GM12891 (cell line): Measurements from ENCODE around the gene TKTL1.

ENCODE experiments used
- DNase-seq: peaks from one replicate; pipeline ENCODE4 v3.0.0; 2011; ENCODE audit warnings: low spot score; ENCODE audit not compliant: insufficient read length
- FAIRE-seq: peaks from 2 replicates; lab custom pipeline; 2011; peaks lifted over from hg19 to GRCh38; lab: Jason Lieb, UNC
- PAX5 ChIP-seq: IDR thresholded peaks from 2 replicates; pipeline ENCODE4 v1.6.1; 2011; ENCODE audit warnings: low read length, moderate library complexity, mild to moderate bottlenecking; ENCODE audit not compliant: insufficient read depth, severe bottlenecking
- POLR2A ChIP-seq: IDR thresholded peaks from 2 replicates; pipeline ENCODE4 v1.6.1; 2011; ENCODE audit warnings: low read depth, low read length, control low read depth
- POLR2AphosphoS5 ChIP-seq: IDR thresholded peaks from 2 replicates; pipeline ENCODE4 v1.6.1; 2011; ENCODE audit warnings: low read depth, low read length, control low read depth
- POU2F2 ChIP-seq: IDR thresholded peaks from 2 replicates; pipeline ENCODE4 v1.6.1; 2011; ENCODE audit warnings: low read depth, mild to moderate bottlenecking, control low read depth, low read length, moderate library complexity
- SPI1 ChIP-seq: IDR thresholded peaks from 2 replicates; pipeline ENCODE4 v1.6.1; 2011; ENCODE audit warnings: low read depth, low read length, control low read depth
- TAF1 ChIP-seq: IDR thresholded peaks from 2 replicates; pipeline ENCODE4 v1.6.1; 2011; ENCODE audit warnings: low read depth, low read length, control low read depth

Gene TKTL1

GRCh38 chrX:154348114-154348531 is 52.5 kb downstream of the TKTL1 start:
- no peak for DNase-seq
- peak; percentile 85 for FAIRE-seq
- TF ChIP-seq TAF1, result no peak
- 0 out of 2 replicates have a peak, but pooled peaks have one; percentile 15 for TF ChIP-seq POLR2AphosphoS5

- DNase-seq (no peak), FAIRE-seq (peak; percentile 58)
- TF ChIP-seq POLR2A (no peak), PAX5 (no peak), SPI1 (no peak), POLR2AphosphoS5 (no peak), POU2F2 (no peak), TAF1 (no peak)
These were observed 53.2 kb downstream of the TKTL1 start for GRCh38 chrX:154348646-154349358.

GRCh38 chrX:154349359-154349935 is 53.9 kb downstream of the TKTL1 start:
- no peak for FAIRE-seq
- DNase-seq, result no peak
- no peak for TF ChIP-seq POLR2A
- TF ChIP-seq POU2F2, result no peak
- TF ChIP-seq SPI1, result no peak
- TF ChIP-seq POLR2AphosphoS5, result no peak
- no peak for TF ChIP-seq TAF1
- TF ChIP-seq PAX5, result no peak

GRCh38 chrX:154349979-154350378 is 54.4 kb downstream of the TKTL1 start:
- FAIRE-seq (no peak), DNase-seq (no peak)
- TF ChIP-seq POU2F2 (no peak), POLR2AphosphoS5 (no peak), TAF1 (no peak), PAX5 (no peak), POLR2A (no peak), SPI1 (no peak)

- DNase-seq, result no peak
- FAIRE-seq, result no peak
- TF ChIP-seq POU2F2 (no peak), POLR2A (no peak), SPI1 (no peak), POLR2AphosphoS5 (no peak), PAX5 (no peak)
These were observed 55.0 kb downstream of the TKTL1 start for GRCh38 chrX:154350429-154351182.

GRCh38 chrX:154351183-154352011 is 55.8 kb downstream of the TKTL1 start:
- no peak for TF ChIP-seq PAX5
- TF ChIP-seq TAF1, result no peak
- no peak for TF ChIP-seq POU2F2
- TF ChIP-seq POLR2AphosphoS5, result no peak
- no peak for TF ChIP-seq POLR2A
- TF ChIP-seq SPI1, result no peak
- FAIRE-seq (peak; percentile 66), DNase-seq (no peak)

- DNase-seq, result no peak
- no peak for TF ChIP-seq POLR2AphosphoS5
- TF ChIP-seq POLR2A, result no peak
- TF ChIP-seq POU2F2, result no peak
- TF ChIP-seq TAF1, result no peak
- TF ChIP-seq PAX5, result no peak
- no peak for TF ChIP-seq SPI1
- no peak for FAIRE-seq
These were observed 56.4 kb downstream of the TKTL1 start for GRCh38 chrX:154352012-154352401.

GRCh38 chrX:154352466-154352865 is 56.9 kb downstream of the TKTL1 start:
- TF ChIP-seq PAX5, result no peak
- DNase-seq (no peak), FAIRE-seq (no peak)

GRCh38 chrX:154353172-154353843 is 57.7 kb downstream of the TKTL1 start:
- DNase-seq, result no peak
- FAIRE-seq, result no peak
- TF ChIP-seq POU2F2, result no peak
- no peak for TF ChIP-seq POLR2AphosphoS5
- no peak for TF ChIP-seq PAX5
- no peak for TF ChIP-seq TAF1
- TF ChIP-seq SPI1, result no peak
- no peak for TF ChIP-seq POLR2A
